ENCODE measurements around the gene LTBR. TPM values are rescaled to one million over a fixed set of nuclear protein-coding genes. Genes with fewer than 3 reads are reported as not detected.

The LTBR gene
- total RNA-seq, 4 donors from 2014 or later: 40.2 to 98.6 (median 43.7) TPM

DNA sequence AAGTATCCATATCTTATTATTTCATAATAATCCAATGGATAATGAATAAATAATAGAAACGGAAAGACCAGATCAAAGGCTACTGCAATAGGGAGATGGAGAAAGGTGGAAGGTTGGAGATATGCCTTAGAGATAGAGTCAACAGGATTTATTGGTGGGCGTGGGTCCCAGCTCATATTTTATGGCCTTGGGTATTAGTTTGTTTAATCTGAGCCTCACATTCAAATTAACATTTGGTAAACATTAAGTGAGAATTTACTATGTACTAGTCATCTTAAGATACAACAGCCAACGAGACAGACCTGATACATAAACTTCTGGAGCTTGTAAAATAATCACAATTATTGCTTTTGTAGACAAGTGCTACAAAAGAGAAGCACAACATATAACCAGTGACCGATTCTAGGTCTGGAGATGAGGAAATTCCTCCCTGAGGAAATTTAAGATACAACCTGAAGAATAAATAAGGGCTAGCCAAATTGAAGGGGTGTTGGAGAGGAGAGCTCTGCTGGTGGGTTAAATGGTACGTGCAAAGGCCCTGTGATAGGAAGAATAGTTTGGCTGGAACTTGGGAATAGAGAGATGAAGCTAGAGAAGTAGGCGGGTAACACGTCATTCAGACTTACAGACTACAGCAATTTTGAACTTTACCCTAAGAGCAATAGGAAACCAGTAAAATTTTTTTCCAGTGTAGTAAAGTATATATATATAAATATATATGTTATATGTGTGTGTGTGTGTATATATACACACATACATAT is 16.1 kb downstream of the LTBR start:
- Histone ChIP-seq H3K27ac (no peak overlapping the region), H3K27me3 (no peaks in the 10 kb centered on the region), H3K4me1 (no peaks in the 10 kb centered on the region), H3K4me3 (no peak overlapping the region), H3K36me3 (peaks cover 0 to 7% of the 10 kb centered on the region in 2 donors), H3K9me3 (no peaks in the 10 kb centered on the region)
- in situ Hi-C loops (cut with MboI; ENCODE audit: low sequenced_read_pairs in 4 of 4): loop anchor here in 1 of 4 donors (25.0 kb wide), 1 partner anchor 137 kb away; the partner anchor contains the start of gene GAPDH
- no peak for DNase-seq
- TF ChIP-seq, protein P1, sequence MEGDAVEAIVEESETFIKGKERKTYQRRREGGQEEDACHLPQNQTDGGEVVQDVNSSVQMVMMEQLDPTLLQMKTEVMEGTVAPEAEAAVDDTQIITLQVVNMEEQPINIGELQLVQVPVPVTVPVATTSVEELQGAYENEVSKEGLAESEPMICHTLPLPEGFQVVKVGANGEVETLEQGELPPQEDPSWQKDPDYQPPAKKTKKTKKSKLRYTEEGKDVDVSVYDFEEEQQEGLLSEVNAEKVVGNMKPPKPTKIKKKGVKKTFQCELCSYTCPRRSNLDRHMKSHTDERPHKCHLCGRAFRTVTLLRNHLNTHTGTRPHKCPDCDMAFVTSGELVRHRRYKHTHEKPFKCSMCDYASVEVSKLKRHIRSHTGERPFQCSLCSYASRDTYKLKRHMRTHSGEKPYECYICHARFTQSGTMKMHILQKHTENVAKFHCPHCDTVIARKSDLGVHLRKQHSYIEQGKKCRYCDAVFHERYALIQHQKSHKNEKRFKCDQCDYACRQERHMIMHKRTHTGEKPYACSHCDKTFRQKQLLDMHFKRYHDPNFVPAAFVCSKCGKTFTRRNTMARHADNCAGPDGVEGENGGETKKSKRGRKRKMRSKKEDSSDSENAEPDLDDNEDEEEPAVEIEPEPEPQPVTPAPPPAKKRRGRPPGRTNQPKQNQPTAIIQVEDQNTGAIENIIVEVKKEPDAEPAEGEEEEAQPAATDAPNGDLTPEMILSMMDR (IDR thresholded peaks at IDR 0.05 in 4 of 5, conservative IDR thresholded peaks at IDR 0.05 in 1 of 5): no peak
- TF ChIP-seq POLR2A (IDR thresholded peaks at IDR 0.05): no peak
- intact Hi-C loops (cut with DNase I; ENCODE audit: low total_unique reads): no loop called here
- no peak for ATAC-seq

DNA sequence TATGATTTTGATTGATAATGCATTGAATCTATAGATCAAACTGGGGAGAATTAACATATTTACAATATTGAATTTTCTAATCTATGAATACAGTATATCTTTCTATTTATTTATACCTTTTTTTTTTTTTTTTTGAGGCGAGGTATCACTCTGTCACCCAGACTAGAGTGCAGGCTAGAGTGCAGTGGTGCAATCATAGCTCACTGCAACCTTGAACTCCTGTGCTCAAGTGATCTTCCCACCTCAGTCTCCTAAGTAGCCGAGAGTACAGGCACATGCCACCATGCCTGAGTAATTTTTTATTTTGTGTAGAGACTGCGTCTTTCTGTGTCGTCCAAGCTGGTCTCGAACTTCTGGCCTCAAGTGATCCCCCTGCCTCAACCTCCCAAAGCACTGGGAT is 20.4 kb downstream of the LTBR start:
- Histone ChIP-seq H3K9me3 (no peaks in the 10 kb centered on the region), H3K4me1 (no peaks in the 10 kb centered on the region), H3K27ac (no peak overlapping the region), H3K27me3 (no peaks in the 10 kb centered on the region), H3K4me3 (no peak overlapping the region), H3K36me3 (no peaks in the 10 kb centered on the region)
- TF ChIP-seq, protein P1 (IDR thresholded peaks at IDR 0.05 in 4 of 5, conservative IDR thresholded peaks at IDR 0.05 in 1 of 5): no peak
- TF ChIP-seq POLR2A (IDR thresholded peaks at IDR 0.05): no peak
- in situ Hi-C loops (cut with MboI; ENCODE audit: low sequenced_read_pairs in 4 of 4) (loop anchor here in 1 of 4 donors (25.0 kb wide), 1 partner anchor 133 kb away; the partner anchor contains the start of gene GAPDH), intact Hi-C loops (cut with DNase I; ENCODE audit: low total_unique reads) (no loop called here)
- DNase-seq (no peak), ATAC-seq (no peak)

- Histone ChIP-seq H3K27ac (no peak overlapping the region), H3K9me3 (no peaks in the 10 kb centered on the region), H3K36me3 (no peaks in the 10 kb centered on the region), H3K4me1 (no peaks in the 10 kb centered on the region), H3K27me3 (no peaks in the 10 kb centered on the region), H3K4me3 (no peak overlapping the region)
- ATAC-seq: no peak
- TF ChIP-seq POLR2A (IDR thresholded peaks at IDR 0.05): no peak
- TF ChIP-seq, protein P1 (IDR thresholded peaks at IDR 0.05 in 4 of 5, conservative IDR thresholded peaks at IDR 0.05 in 1 of 5): no peak
- intact Hi-C loops (cut with DNase I; ENCODE audit: low total_unique reads) (no loop called here), in situ Hi-C loops (cut with MboI; ENCODE audit: low sequenced_read_pairs in 4 of 4) (loop anchor here in 1 of 4 donors (25.0 kb wide), 1 partner anchor 131 kb away; the partner anchor contains the start of gene GAPDH)
- DNase-seq: no peak
These were observed 22.0 kb downstream of the LTBR start for GRCh38 chr12:6405963-6406362.

GRCh38 chr12:6407236-6407954 is 23.4 kb downstream of the LTBR start:
- intact Hi-C loops (cut with DNase I; ENCODE audit: low total_unique reads) (no loop called here), in situ Hi-C loops (cut with MboI; ENCODE audit: low sequenced_read_pairs in 4 of 4) (loop anchor here in 1 of 4 donors (25.0 kb wide), 1 partner anchor 130 kb away; the partner anchor contains the start of gene GAPDH)
- TF ChIP-seq, protein P1 (IDR thresholded peaks at IDR 0.05 in 4 of 5, conservative IDR thresholded peaks at IDR 0.05 in 1 of 5): no peak
- no peak for TF ChIP-seq POLR2A (IDR thresholded peaks at IDR 0.05)
- Histone ChIP-seq H3K4me3 (no peak overlapping the region), H3K27ac (no peak overlapping the region), H3K9me3 (no peaks in the 10 kb centered on the region), H3K4me1 (no peaks in the 10 kb centered on the region), H3K36me3 (no peaks in the 10 kb centered on the region), H3K27me3 (no peaks in the 10 kb centered on the region)
- no peak for DNase-seq
- ATAC-seq: no peak

All from gastrocnemius medialis (tissue), 4 donors.